Activated T-cell treated with anti-CD3 and anti-CD28 coated beads, Interleukin-2, amount 50 U/mL, for 1 hour (primary cell): ENCODE results near the gene TRIM4.
"Not testable (repeated sequence)": the region's sequence is repeated elsewhere in the genome, so short reads cannot be mapped to it uniquely, and the experiment has no call there.

Experiments used
- DNase-seq: peaks from one replicate; pipeline ENCODE4 v3.0.0-alpha.2; 2020

TRIM4 gene

GRCh38 chr7:99910976-99911375 is 8.4 kb downstream of the TRIM4 start:
- no peak for DNase-seq

DNA sequence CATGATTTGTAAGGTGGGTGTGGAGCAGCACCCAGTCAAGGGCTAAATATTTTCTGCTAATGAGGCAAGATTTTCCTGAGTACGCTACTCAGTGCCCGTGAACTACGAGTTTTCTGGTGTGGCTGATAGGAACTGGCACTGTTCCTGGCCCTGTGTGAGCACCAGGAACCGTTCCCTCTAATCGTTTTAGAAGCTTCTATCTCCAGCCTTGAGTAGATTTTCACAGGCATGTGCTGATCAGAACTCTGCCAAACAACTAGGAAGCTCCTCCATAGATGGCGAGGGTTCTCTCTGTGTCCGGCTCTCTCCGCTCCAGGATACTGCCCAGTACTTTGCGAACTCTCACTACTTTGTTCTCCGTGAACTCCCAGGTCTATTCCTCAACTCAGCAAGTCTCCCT is 17.7 kb downstream of the TRIM4 start:
- DNase-seq, result no peak

GRCh38 chr7:99899830-99900519 is 19.4 kb downstream of the TRIM4 start:
- no peak for DNase-seq

DNA sequence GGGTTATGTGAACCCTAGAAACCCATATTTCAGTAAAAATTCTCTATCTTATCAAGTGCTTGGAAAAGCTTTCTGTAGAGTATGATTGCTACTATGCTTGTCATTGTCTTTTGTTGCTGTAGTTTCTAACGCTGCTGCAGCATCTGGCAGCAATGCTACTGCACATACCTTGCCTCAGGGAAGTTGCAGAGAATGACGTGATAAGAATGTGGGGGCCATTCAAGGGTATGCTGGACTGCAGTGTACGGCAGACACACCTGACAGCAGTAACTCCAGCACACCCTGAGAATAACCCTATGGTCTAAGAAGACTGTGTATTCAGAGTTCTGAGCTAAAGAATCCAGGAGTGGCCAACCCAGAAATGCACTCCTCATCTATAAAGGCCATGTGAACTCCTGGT is 20.5 kb downstream of the TRIM4 start:
- no peak for DNase-seq

DNA sequence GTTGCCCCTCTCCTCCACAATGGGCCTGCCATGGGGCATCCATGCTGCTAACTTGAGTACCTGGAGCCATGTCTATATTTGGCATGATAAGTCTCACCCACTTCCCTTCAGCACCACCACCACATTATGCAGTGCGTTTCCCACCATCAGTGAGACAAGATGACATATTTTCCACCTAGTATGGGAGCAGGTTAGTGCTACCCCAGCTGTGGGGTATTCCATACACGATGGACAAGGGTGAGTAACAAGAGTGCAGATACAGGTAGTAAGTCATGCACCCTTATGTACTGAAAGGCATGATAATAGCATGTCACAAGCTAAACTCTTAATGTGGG is 21.3 kb downstream of the TRIM4 start:
- no peak for DNase-seq

DNA sequence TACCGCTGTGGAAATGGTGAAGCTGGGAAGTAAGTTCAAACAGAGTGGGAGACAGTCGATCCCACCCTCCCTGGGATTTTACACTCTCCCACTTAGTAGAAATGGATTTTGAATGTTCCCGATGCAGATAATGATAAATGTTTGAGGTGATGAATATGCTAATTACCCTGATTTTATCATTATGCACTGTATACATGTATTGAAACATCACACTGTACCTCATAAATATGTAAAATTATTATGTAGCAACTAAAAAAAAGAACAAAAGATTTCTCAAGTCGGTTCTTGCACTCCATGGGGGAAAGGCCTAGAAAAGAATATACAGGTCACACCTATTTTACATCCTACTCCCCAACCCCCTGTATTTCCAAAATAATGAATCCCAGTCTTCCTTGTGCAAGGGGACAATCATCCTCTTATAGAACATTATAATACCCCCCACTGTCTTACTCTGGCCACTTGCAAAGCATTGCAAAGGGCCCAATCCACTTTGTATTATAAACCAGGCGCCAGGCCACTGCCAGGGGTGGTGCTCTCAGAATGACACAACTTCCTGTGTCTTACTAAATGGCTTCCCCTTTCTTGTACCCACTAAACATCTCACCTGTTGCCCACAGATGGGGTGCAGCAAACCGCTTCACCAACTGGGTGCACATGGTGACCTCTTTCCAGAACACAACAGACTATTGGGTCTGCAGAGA is 21.9 kb downstream of the TRIM4 start:
- no peak for DNase-seq

DNA sequence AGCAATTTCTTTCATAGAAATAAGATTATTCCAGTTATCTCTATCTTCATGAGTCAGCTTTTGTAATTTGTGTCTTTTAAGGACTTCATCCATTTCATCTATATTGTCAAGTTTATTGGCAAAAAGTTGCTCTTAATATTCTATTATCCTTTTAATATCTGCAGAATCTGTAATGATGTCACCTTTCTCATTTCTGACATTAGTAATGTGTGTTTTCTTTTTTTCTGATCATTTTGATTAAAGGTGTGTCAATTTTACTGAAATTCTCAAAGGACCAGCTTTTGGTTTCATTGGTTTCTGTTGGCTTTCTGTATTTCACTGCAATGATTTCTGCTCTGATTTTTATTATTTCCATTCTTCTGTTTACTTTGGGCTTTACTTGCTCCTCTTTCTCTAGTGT is 24.6 kb downstream of the TRIM4 start:
- DNase-seq, result no peak

DNA sequence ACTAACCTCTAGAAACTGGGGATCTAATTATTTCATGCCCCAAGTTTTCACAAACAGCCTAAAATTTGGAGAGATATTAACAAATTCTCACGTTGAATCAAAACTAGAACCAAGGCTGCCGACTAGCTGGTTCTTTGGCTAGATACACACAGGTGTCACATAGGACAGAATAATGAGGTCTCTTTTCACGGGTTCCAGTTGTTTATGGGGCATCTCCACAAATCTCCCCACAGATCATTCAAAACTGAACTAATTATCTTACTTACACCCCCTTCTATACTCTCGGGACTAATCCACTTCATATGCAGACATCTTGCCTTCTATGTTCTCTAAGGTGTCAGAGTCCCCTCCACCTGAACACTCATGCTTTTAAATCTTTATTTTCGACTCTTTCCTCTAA is 26.1 kb downstream of the TRIM4 start:
- no peak for DNase-seq

- DNase-seq, result not testable (repeated sequence)
Measured at GRCh38 chr7:99890348-99890747, 29.0 kb downstream of the TRIM4 start.

DNA sequence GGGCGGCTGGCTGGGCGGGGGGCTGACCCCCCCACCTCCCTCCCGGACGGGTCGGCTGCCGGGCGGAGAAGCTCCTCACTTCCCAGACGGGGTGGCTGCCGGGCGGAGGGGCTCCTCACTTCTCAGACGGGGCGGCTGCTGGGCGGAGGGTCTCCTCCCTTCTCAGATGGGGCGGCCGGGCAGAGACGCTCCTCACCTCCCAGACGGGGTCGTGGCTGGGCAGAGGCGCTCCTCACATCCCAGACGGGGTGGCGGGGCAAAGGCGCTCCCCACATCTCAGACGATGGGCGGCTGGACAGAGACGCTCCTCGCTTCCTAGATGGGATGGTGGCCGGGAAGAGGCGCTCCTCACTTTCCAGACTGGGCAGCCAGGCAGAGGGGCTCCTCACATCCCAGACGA is 31.0 kb downstream of the TRIM4 start:
- not testable (repeated sequence) for DNase-seq

DNA sequence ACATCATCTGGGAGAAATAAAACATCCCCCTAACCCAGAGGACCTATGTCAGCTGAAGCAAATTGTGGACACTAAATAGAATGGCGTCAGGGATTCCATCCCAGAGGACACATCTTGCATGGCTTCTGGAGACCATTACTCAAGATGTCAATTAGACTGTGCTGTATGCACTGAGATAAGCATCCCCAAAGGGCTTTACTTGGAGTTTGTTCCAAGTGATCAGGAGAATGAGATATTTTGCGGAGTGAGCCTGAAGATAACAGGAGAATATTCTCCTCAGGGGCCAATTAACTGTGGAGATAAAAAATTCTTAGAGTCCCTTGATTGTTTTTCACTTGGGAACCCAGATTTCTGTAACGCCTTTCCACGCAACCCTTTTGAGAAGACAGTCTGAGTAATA is 38.0 kb downstream of the TRIM4 start:
- DNase-seq, result no peak

DNA sequence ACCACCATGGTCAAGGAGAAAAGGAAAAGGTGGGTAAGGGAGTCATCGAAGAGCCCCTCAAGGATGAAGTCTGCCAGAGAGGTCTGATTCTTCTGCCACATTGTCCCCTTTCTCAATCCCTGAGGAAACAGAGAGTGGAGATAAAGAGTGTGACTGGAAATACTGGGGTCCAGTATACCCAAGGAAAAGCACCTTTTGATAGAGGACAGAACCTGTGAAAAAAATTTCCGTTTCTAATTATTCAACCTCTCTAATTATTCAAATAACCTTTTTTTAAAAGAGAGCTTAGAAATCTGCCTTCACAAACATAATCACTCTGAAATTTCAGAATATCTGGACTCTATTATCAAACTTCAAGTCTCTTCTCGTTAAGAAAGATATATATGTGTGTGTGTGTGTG is 42.4 kb downstream of the TRIM4 start, which contains the start of gene OR2AE1:
Gene OR2AE1, minus strand, starts transcription at position 101 of the 400 bp plus-strand sequence. Its CDS starts 0 bp downstream, at position 101.
- no peak for DNase-seq

DNA sequence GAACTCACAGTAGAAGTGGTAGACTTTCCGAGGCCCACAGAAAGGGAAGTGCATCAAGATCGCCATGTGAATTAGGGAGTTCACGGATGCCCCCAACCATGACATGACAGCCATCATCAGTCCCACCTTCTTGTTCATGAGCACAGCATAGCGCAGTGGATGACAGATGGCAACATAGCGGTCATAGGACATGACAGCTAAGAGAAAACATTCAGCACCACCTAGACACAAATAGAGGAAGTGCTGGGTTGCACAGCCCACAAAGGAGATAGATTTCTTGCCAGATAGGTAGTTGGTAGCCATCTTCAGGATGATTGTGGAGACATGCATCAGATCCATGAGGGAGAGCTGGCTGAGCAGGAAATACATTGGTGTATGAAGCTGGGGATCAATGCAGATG is 42.8 kb downstream of the TRIM4 start:
- DNase-seq, result no peak

GRCh38 chr7:99868246-99868645 is 51.1 kb downstream of the TRIM4 start:
- no peak for DNase-seq

DNA sequence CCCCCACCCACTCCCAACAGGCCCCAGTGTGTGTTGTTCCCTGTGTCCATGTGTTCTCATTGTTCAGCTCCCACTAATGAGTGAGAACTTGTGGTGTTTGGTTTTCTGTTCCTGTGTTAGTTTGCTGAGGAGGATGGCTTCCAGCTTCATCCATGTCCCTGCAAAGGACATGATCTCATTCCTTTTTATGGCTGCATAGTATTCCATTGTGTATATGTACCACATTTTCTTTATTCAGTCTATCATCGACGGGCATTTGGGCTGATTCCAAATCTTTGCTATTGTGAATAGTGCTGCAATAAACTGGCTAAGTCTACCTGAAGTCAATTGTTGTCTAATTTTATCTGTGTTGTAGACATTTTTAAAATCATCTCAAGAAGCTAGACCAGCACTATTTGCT is 51.9 kb downstream of the TRIM4 start:
- not testable (repeated sequence) for DNase-seq

GRCh38 chr7:99863847-99864440 is 55.4 kb downstream of the TRIM4 start:
- DNase-seq, result no peak

DNA sequence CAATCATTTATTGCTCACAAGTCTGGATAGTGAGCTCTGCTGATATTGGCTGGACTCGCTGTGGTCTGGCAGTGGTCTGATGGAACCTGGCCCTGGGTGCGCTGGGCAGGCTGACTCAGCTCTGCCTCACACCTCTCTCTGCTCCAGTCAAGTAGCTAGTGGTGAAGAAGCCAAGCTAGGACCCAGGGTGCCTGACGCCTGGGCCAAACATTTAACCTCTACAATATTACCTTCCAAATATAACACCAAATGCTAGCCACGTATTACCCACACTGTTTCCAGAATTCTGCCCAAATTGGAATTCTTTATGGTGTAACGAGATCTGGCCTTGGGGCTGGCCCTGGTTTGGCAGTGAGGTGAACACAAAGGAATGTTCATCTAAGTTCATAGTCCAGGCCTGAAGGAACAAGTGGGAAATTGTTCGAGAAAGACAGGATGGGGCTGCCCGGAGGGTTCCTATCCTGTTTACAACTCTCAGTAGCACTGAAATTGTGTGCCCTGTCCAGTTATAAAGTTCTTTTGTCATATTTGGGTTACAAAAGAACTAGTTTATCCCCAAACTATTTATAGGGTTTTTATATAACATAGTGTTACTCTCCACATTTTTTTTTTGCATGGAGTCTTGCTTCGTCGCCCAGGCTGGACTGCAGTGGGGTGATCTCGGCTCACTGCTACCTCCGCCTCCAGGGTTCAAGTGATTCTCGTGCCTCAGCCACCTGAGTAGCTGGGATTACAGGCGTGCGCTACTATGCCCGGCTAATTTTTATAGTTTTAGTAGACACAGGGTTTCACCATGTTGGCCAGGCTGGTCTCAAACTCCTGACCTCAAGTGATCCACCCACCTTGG is 58.8 kb downstream of the TRIM4 start:
- DNase-seq, result no peak

DNA sequence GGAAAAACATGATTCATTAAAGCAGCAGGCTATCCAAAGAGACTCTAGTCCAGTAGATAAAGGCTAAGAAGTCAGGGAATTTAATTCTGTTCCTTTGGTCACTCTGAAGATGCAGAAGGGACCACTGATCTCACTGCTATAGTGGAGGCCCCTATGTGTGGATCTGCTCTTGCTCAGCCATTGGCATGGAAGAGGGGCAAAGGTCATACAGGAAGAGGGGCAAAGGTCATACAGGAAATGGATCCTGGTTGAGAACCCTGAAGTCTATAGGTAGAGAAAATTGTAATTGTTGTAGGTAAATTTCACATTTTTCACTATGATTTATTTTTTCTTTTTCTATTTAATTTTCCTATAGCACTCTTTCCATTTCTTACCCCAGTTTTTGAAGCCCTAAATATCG is 64.1 kb downstream of the TRIM4 start:
- DNase-seq, result no peak

- DNase-seq, result no peak
Measured at GRCh38 chr7:99848420-99849216, 70.7 kb downstream of the TRIM4 start.

DNA sequence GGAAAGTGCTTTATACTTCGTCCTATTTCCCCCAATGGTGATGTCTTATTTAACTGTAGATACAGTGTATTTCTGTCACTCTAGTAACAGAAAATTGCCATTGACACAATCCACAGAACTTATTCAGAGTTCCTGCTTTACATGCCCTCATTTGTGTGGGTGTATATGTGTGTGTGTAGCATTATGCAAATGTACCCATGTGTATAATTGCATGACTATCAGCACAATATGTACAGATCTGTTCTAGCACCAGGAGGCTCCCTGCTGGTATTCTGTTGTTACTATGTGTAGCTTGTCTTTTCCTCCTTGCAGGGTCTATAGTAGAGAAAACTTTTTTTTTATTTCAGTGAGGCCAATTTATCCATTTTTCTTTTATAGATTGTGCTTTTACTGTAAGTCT is 75.0 kb downstream of the TRIM4 start:
- DNase-seq, result no peak

DNA sequence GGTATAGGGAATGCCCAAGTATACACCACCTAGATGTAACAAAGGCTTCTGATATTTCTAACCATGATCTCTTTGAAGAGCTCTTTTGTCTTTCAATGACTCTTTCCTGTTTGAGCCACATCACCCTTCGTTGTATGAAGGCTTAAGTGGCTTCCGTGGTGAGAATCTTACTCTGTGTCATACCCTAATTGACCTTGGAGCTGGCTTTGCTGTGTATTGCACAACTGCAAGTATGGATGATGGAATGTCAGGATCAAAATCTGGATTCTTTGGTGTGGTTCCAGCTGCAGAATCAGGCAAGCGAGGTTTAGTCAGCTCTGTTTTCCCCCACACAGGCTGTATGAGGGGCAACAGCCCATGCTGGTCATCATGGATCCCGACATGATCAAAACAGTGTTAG is 75.5 kb downstream of the TRIM4 start:
- DNase-seq, result no peak

DNA sequence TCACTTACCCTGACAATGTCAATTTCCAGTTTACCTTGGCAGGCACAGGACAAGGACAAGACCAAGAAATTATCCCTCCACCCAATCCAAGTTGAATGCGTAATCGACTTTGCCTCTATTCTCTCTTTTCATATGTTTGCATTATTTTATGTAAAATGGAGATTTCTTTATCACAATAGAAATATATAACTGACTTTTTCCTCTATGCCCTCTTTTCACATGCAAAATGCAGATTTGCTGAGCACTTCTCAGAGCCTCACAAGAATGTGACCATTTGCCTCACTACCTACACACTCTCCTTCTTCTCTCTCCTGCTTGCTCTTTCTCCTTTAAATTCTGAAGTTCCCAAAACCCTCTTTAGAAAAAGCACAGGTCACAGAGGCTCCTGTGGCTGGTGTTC is 76.4 kb downstream of the TRIM4 start:
- DNase-seq, result no peak
